Muscle of leg (tissue), 11 donors: ENCODE measurements around the gene OTUD3. TPM values are rescaled to one million over a fixed set of nuclear protein-coding genes. Genes with fewer than 3 reads are reported as not detected.
"Not testable (repeated sequence)": the region's sequence is repeated elsewhere in the genome, so short reads cannot be mapped to it uniquely, and the experiment has no call there.

Source experiments
- DNase-seq: peaks from one replicate; pipeline ENCODE4 v3.0.0; 2013
- H3K27ac ChIP-seq: one replicate; pipeline ENCODE4 v1.5.1; 2013; ENCODE audit warnings: mild to moderate bottlenecking, low read length, control low read depth
- H3K27me3 ChIP-seq: one replicate; pipeline ENCODE4 v1.6.1; 2013; ENCODE audit warnings: low read length; ENCODE audit not compliant: control insufficient read depth, insufficient read depth
- H3K36me3 ChIP-seq: one replicate; pipeline ENCODE4 v1.6.1; 2013; ENCODE audit warnings: low read length; ENCODE audit not compliant: control insufficient read depth, insufficient read depth
- H3K4me1 ChIP-seq: one replicate; pipeline ENCODE4 v1.6.1; 2013; ENCODE audit warnings: low read length; ENCODE audit not compliant: control insufficient read depth, insufficient read depth
- H3K4me3 ChIP-seq: one replicate; pipeline ENCODE4 v1.5.1; 2013; ENCODE audit warnings: low read length, control low read depth
- H3K9me3 ChIP-seq: replicated peaks from 2 replicates; pipeline ENCODE4 v1.6.1; 2013; ENCODE audit warnings: low read depth, low read length; ENCODE audit not compliant: control insufficient read depth
- WGBS: methylation state at CpG from one replicate; pipeline ENCODE4 v1.1.5; 2013; ENCODE audit warnings: missing lambda C conversion rate; ENCODE audit not compliant: insufficient coverage; 5-methylcytosine and 5-hydroxymethylcytosine counted together
- polyA plus RNA-seq, 8 donors: library from polyadenylated mRNA; unstranded; fragments of 120-200 nt; gene quantifications; one replicate each; pipeline versions ENCODE4 v1.2.1 to v1.2.3, GENCODE V29; 2013; ENCODE audit warnings: inconsistent platforms in 1 of 8, low replicate concordance in 1 of 8; ENCODE audit not compliant: insufficient read length in 8 of 8, insufficient read depth in 1 of 8
- total RNA-seq: library from RNA; stranded (reverse); fragments of 120-200 nt; gene quantifications from one replicate; pipeline ENCODE4 v1.2.4, GENCODE V29; 2013

OTUD3 gene
- total and polyA plus RNA-seq, 9 donors, result 5.1 to 9.3 (median 6.8) TPM

DNA sequence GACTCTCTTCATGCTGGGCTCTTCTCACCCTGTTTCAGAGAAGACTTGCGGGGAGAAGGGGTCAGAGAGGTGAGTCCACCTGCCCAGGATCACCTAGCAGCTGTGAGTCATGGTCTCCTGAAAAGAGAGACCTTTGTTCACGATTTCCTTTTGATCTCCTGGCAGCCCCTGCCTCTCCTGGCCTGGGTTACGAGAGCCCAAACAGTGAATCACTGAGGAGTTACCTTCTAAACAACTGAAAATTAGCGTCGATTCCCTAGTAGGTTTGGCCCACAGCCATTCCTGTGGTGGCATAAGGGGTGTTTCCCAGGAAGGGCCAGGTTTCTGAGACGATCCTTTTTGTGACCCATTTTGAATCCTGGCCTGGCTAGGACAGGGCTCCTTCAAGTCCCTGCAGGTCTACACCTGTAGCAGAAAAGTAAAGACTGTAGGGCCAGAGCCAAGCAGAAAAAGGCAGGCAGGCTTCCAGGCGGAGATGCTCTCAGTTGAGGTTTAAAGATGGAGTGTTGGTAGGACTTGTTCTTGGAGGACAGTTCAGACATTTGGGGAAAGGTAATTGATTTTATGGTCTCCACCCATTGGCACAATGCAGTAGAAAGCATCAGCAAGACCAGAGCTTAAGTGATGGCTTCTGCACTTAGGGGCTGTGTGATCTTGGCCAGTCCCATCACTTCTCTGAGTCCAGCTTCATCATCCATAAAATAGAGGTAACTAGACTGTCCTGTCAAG lies 43.3 kb downstream of the OTUD3 start:
- Histone ChIP-seq H3K36me3 (no peaks in the 10 kb centered on the region), H3K27ac (no peak overlapping the region), H3K4me1 (no peaks in the 10 kb centered on the region), H3K9me3 (no peaks in the 10 kb centered on the region), H3K27me3 (peaks cover 3% of the 10 kb centered on the region), H3K4me3 (no peak overlapping the region)
- WGBS, result 76% methylated on average over 6 of the region's 7 CpGs
- DNase-seq, result no peak

DNA sequence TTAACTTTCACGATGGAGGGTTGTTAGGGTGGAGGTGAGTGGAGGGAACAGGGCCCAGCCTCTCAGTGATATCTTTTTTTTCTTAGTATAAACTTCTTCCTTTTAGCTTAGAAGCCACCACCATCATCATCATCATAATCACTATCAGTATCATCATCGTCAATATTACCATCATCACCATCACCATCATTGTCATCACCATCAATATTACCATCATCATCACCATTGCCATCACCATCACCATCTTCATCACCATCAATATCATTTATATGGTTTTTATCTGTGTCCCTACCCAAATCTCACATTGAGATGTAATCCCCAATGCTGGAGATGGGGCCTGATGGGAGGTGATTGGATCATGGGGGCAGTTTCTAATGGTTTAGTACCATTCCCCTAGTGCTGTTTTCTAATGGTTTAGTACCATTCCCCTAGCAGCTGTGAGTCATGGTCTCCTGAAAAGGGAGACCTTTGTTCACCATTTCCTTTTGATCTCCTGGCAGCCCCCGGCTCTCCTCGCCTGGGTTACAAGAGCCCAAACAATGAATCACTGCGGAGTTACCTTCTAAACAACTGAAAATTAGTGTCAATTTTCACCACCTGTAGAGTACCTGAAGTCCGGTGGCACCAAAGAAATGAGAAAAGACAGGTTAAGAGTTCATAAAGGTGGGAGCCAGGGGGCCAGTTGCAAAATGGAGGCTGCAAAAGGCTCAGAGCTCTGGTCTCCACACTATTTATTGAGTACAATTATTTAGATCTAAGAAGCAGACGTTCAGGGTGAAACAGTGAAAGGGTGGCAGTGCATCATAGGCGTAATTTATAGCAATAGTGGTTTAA lies 44.3 kb downstream of the OTUD3 start:
- H3K9me3 ChIP-seq, result peaks cover 5% of the 10 kb centered on the region

DNA sequence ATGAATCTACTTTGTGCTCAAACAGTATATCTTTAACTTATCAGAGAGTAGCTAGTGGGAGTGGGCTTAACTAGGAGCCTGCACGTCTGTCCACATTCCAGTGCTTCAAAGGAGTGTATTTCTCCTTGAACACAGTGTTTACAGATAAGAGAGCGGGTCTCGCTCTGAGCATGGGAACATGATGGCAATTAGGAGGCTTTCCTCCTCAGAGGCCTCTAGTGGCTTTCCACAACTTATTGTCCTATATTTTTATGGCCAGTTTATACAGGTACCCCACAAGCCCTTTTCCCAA lies 44.9 kb downstream of the OTUD3 start:
- not testable (repeated sequence) for H3K9me3 ChIP-seq, H3K4me1 ChIP-seq, H3K27me3 ChIP-seq, H3K27ac ChIP-seq, DNase-seq, H3K4me3 ChIP-seq, H3K36me3 ChIP-seq
- WGBS, result 63% methylated on average over 2 of the region's 3 CpGs

More for the DNA sequence above, 44.3 kb downstream of the OTUD3 start:
- DNase-seq, result no peak
- no peak overlapping the region for H3K27ac ChIP-seq
- WGBS, result 90% methylated on average over 1 of the region's 8 CpGs
- no peaks in the 10 kb centered on the region for H3K4me1 ChIP-seq
- H3K36me3 ChIP-seq, result no peaks in the 10 kb centered on the region
- peaks cover 3% of the 10 kb centered on the region for H3K27me3 ChIP-seq
- H3K4me3 ChIP-seq, result no peak overlapping the region

DNA sequence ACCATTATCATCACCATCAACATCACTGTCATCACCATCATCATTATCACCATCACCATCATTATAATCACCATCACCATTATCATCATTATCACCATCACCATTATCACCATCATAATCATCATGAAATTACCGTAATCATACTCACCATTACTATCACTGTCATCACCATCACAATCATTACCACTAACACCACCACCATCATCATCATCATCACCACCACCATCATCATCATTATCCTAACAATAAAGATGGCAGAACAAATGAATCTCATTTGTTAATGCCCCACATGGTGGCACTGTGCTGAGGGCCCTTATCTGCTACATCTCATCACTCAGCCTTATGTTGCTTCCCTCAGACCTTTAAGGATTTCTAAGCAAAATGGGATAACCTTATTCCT lies 50.7 kb downstream of the OTUD3 start:
- Histone ChIP-seq H3K27me3 (no peaks in the 10 kb centered on the region), H3K4me3 (no peak overlapping the region), H3K9me3 (peaks cover 8% of the 10 kb centered on the region), H3K4me1 (no peaks in the 10 kb centered on the region), H3K36me3 (no peaks in the 10 kb centered on the region), H3K27ac (no peak overlapping the region)
- DNase-seq, result no peak
- WGBS, result 0% methylated on average over 1 of the region's 1 CpG

DNA sequence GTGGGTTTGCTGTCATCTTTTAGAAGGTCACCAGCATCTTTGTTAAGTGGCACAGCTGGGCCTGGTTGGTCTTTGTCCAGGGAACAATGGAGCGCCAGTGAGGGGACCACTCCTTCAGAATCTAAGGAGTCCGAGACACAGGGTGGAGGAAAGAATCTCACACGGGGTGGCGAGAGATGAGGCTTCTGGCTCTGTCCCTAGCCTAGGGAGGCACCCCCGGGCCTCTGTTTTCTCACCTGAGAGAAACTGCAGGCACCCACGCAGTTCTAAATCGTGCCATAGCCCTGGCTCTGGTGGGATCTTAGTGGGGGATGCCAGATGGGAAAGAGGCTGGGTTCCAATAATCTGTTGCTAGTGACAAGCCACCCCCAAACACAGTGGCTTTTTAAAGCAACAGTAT lies 52.1 kb downstream of the OTUD3 start:
- H3K36me3 ChIP-seq, result no peaks in the 10 kb centered on the region
- DNase-seq, result no peak
- 89% methylated on average over 5 of the region's 7 CpGs for WGBS
- peaks cover 8% of the 10 kb centered on the region for H3K9me3 ChIP-seq
- H3K4me3 ChIP-seq, result no peak overlapping the region
- H3K27ac ChIP-seq, result no peak overlapping the region
- H3K4me1 ChIP-seq, result no peaks in the 10 kb centered on the region
- no peaks in the 10 kb centered on the region for H3K27me3 ChIP-seq

DNA sequence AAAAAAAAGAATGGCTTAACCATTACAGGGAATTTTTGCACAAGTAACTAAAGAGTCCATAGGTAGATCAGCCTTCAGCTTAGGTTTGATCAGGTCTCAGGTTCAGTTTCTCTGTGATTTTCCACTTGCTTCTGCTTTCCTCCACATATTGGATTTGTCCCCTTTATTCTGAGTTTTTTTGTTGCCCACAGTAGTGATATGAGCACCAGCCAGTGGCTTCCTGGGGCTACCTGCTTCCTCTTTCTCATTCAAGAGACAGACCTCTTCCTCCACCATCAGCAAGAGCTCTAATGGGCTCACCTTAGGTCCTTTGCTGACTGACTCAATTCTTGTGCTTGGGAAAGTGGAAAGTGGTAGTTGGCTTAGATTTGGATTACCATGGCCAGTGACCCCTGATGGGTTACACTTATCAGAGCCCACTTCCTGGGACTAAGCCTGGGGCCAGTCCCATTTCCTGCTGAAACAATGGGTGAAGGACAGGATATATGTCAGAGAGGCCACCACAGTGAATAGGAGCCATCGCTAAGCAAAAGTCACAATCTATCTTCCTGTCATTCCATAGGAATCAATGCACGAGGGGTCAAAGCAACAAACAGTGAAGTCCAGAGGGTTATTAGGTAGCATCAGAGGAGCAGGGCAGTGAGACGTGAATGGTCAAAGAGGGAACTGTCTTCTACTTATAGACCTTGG lies 54.0 kb downstream of the OTUD3 start:
- no peaks in the 10 kb centered on the region for H3K36me3 ChIP-seq
- peaks cover 6% of the 10 kb centered on the region for H3K9me3 ChIP-seq
- no peak for DNase-seq
- H3K4me3 ChIP-seq, result no peak overlapping the region
- WGBS, result no CpG with 5 or more reads among the region's 3 CpGs
- no peak overlapping the region for H3K27ac ChIP-seq
- no peaks in the 10 kb centered on the region for H3K27me3 ChIP-seq
- H3K4me1 ChIP-seq, result no peaks in the 10 kb centered on the region

DNA sequence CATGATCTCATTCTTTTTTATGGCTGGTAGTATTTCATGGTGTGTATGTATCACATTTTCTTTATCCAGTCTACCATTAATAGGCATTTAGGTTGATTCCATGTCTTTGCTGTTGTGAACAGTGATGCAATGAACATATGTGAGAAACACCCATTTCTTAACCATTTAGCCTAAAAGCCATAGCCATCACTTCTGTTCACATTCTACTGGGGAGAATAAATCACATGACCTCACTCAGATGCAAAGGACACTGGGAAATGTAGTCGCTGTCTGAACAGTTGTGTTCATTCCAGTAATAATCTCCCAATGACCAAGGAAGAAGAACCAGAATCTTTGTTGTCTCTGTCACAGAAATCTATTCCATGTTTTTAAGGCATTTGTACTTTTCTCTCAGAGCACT lies 56.3 kb downstream of the OTUD3 start:
- Histone ChIP-seq H3K36me3 (no peaks in the 10 kb centered on the region), H3K27me3 (no peaks in the 10 kb centered on the region), H3K4me3 (no peak overlapping the region), H3K27ac (no peak overlapping the region), H3K9me3 (no peaks in the 10 kb centered on the region), H3K4me1 (no peaks in the 10 kb centered on the region)
- DNase-seq, result no peak
- no CpG with 5 or more reads among the region's 1 CpG for WGBS

DNA sequence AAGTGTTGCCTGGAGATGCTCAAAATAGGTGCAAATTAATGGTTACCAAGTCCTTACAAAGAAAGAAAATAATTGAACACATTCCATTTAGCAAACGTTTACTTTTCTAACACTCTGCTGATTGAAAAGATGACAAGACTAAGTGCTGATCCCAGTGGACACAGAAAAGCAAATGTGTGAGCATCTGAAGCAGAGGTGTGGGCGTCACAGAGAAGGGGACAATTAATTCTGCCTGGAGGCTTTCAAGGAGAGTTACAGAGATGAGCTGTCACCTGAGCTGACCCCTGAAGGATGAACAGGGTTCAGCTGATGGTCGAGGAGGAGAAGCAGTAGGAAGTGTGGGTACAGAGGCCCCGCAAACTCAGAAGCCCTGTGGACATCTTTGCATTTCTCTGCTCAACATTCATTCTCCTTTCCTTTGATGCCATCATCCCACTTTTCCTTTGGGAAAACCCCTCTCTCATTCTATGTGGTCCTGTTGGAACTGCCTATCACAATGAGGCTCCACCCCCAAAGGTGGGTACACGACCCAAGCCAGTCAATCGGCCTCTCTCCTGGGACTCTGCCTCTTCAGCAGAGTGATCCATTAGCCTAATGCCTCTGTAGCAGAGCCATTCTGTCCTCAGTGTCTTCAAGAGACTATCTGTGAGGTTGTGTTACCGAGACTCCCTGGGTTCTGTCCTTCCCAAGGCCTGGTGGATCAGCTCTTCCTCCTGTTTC lies 58.5 kb downstream of the OTUD3 start:
- 55% methylated on average over 5 of the region's 7 CpGs for WGBS
- H3K27me3 ChIP-seq, result no peaks in the 10 kb centered on the region

DNA sequence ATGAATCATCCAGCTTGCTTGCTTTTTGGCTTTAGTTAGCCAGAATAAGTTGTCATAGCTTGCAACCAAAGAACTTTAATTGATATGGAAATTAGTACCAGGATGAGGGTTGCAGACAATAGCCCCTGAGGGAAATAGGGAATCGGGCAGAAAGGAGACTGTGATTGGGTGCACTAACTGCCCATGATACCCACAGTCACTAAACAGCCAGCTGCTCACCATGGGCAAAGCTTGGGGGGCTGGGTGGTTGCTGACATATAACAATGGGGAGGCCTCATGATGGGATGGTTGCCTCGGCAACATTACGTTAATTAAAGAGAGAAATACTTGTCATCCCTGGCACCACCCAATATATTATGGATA lies 59.0 kb downstream of the OTUD3 start:
- H3K27ac ChIP-seq, result no peak overlapping the region
- no peaks in the 10 kb centered on the region for H3K27me3 ChIP-seq
- H3K4me3 ChIP-seq, result no peak overlapping the region
- no peaks in the 10 kb centered on the region for H3K9me3 ChIP-seq
- H3K4me1 ChIP-seq, result no peaks in the 10 kb centered on the region
- no peaks in the 10 kb centered on the region for H3K36me3 ChIP-seq
- no peak for DNase-seq
- no CpG with 5 or more reads among the region's 3 CpGs for WGBS

More for the DNA sequence above, 58.5 kb downstream of the OTUD3 start:
- no peaks in the 10 kb centered on the region for H3K9me3 ChIP-seq
- no peak overlapping the region for H3K27ac ChIP-seq
- DNase-seq, result no peak
- no peaks in the 10 kb centered on the region for H3K36me3 ChIP-seq
- no peaks in the 10 kb centered on the region for H3K4me1 ChIP-seq
- no peak overlapping the region for H3K4me3 ChIP-seq

DNA sequence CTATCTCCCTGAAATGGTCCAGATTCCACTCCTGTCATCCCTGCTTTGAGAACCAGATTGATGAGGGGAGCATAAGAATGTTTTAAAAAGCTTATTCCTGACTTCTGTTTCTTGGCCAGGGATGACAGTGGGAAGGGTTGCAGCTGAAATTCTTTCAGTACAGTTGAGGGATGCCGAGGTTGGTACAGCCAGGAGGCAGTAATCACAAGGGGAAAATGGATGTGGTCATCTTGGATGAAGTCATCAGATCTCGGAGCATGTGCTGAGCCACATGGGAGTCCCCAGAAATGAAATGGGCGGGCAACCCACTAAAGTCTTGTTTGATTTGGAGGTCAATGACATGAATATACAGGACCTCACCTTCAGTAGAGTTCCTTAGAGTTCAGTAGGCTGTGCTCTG lies 59.9 kb downstream of the OTUD3 start:
- Histone ChIP-seq H3K27me3 (no peaks in the 10 kb centered on the region), H3K27ac (no peak overlapping the region), H3K36me3 (no peaks in the 10 kb centered on the region), H3K4me3 (no peak overlapping the region), H3K4me1 (no peaks in the 10 kb centered on the region), H3K9me3 (no peaks in the 10 kb centered on the region)
- no peak for DNase-seq
- 29% methylated on average over 2 of the region's 3 CpGs for WGBS
